ENCODE data around the gene SLC9A8.

The SLC9A8 gene

GRCh38 chr20:49899541-49900383 is 87.1 kb downstream of the SLC9A8 start:
- no peak for DNase-seq

- DNase-seq = no peak
Observed at GRCh38 chr20:49901588-49901987, 89.0 kb downstream of the SLC9A8 start.

DNA sequence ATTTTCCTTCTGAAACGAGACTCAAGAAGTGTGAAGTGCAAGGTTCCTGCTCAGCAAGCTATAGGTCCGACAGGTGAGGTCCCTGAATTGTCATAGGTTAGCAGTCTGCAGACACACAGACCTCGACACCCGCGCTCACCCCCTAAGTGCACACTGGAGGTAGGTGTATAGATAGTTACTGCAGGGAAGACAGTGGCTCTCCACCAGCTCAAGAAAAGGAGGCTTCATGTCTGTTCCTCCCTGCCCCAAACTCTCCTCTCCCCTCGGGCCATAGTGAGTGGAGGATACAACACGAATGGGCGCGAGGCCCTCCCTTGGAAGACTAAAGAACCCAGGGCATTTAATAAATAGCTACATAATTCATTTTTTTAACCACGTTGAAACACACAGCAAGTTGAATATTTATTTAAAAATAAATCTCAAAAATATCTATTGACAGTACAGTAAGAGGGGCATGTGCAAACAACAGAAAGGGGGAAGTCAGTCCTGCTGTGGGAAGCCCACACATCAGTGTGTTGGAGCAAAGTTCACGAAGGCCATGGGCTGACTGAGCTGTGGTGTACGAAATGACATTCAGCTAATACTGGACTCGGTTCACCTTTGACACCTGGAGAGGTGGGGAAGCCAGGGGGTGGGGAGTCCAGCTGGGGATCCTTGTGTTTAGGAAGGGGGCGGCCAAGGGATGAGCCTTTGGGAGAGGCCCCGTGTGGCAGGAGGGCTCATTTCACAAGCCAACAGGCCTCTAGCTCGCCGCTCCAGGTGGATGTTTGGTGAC is 92.0 kb downstream of the SLC9A8 start:
- DNase-seq = no peak

GRCh38 chr20:49905415-49906091 is 92.9 kb downstream of the SLC9A8 start:
- DNase-seq = no peak

- DNase-seq = no peak
Observed at GRCh38 chr20:49906101-49906604, 93.5 kb downstream of the SLC9A8 start.

DNA sequence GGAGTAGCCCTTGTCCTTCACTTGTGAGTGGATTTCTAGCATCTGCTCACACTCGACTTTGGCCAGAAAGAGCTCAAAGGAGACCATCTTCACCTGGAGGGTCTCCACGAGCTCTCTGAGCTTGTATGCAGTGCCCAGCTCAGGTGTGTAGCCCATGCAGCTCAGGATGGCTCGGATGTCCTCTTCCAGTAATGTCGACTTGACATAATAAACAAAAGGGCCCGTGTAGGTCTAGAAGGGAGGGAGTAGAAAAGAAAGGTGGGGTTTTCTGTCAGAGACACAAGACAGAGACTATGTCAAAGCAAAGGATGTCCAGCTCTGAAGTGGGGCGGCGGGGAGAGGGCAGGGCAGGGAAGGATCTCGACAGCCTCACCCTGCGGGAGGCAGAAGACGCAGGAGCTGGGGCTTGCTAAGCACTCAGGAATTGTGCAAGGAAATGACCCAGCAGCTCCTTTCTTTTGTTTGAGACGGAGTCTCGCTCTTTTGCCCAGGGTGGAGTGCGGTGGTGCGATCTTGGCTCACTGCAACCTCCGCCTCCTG is 94.1 kb downstream of the SLC9A8 start:
- DNase-seq = no peak

DNA sequence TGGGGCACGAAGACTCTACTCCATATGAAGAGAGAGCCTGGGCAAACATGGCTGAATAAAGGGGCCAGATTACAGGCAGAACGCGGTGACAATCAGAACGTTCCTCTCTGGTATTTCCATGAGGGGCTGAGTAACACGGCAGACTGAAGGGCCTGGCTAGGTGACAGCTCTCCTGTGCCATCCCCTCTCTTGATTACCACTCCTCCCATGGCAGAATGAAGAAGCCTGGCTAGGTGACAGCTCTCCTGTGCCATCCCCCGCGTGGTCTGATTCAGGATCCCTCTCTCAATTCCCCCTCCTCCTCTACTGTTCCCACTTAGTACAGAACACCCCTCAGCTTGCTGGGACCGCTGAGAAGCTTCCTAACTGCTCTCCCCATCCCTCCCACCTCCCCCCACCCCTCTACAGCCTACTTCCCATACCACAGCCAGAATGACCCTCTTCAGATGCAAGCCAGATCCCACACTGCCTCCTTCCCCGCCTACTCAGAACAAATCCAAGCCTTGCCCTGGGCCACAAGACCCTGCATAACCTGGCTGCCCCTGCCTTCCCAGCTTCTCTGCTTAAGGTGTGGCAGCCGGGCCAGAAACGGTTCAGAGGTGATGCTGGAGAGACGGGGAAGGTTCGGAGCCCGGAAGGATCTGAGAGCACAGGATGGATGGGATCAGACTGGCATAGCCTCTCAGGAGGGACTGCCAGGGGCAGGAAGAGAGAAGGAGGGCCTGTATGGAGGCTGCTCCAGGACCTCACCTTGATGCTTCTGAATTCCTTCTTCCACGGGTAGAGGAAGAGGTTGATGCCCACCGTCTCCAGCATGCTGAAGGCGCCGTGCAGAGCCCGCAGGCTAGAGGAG is 95.0 kb downstream of the SLC9A8 start:
- DNase-seq = no peak

DNA sequence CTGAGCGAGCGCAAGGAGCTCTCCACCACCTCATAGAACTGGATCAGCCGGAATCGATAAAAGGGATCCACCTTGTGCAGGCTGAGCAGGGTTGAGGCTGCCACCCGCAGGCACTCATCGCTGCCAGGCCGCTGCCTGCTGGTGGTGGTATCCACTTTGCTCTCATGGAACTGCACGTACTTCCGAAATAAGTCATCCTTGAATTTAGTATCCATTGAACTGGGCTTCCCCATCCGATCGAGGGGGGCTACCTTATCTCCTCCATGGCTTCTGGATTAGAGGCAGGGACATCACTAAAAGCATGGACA is 95.6 kb downstream of the SLC9A8 start:
- no peak for DNase-seq

DNA sequence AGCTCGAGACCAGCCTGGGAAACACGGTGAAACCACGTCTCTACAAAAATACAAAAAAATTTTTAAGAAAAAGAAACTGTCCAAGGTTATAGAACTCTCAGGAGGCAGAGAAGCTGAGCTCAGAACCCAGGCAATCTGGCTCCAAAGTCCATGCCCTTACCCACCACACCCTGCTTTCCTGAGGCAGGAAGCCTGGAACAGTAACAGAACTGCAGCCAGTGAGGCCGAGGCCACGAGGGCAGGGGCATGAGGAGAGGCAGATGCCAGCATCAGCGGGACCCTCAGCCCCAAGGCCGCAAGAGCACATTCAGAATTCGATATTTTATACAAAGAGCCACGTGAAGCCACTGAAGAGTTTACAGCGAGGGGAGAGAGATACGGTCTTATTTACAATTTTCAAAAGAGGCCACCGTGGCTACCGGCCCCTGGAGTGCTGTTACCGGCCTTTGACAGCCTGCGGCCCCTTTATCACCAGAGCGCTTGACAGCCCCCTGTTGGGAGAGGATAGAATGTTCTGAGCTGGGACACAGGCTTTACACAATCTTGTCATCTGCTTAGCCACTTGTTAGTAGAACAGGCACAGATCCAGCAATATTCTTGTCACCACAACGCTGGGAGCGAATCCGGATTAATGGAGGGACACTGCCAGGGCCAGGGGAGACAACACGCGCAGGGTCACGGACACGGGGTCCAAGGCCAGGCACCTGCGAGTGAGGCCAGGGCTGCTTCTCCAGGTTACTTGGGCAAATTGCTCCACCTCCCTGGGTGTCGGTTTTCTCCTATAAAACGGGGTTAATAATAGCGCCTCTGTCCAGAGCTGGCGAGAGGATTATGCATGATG is 97.1 kb downstream of the SLC9A8 start:
- no peak for DNase-seq

DNA sequence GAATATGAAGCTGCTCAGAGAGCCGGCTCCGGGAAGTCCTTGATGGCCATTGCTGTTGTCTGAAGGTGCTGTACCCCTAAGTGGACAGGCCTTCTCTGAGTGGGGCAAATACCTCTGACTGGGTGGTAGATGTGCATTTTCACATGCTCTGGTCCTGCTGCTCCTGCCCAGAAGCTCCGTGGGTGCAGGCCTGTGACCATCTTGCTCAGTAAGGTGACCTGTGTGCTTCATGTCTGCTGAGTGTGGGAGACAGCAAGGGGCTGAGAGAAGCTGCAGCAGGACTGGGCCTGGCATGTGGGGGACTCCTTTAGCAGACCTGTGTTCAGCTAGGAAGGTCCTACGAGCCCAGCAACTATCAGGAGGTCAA is 97.7 kb downstream of the SLC9A8 start:
- DNase-seq = no peak

DNA sequence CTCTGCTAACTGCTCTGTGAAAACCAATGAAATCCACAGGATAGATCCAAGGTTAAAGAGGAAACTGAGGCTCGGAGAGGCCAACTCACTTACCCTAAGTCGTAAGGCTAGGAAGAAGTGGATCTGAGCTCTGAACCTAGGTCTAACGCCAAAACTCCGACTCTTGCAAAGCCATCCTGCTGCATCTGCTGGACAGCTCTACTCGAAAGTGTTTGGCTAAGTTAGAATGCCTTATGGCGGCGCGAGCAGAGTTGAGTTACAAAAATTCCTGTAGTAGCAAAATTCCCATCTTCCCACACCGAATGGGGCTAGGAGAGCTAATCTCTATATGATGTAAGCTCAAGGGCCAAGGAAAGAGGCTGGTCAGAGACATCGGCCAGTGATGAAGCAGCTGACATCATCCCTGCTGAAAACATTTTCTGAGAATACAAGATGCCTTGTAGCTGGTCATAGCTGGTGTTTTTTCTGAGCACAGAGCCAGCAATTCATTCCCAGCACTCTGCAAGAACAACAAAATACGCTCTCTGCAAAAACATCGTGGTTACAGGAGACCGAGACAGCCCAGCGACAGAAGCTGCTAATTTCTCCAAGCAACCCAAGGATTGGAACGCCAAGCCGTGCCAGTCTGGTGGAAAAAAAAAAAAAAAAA is 100.9 kb downstream of the SLC9A8 start:
- DNase-seq = no peak

DNA sequence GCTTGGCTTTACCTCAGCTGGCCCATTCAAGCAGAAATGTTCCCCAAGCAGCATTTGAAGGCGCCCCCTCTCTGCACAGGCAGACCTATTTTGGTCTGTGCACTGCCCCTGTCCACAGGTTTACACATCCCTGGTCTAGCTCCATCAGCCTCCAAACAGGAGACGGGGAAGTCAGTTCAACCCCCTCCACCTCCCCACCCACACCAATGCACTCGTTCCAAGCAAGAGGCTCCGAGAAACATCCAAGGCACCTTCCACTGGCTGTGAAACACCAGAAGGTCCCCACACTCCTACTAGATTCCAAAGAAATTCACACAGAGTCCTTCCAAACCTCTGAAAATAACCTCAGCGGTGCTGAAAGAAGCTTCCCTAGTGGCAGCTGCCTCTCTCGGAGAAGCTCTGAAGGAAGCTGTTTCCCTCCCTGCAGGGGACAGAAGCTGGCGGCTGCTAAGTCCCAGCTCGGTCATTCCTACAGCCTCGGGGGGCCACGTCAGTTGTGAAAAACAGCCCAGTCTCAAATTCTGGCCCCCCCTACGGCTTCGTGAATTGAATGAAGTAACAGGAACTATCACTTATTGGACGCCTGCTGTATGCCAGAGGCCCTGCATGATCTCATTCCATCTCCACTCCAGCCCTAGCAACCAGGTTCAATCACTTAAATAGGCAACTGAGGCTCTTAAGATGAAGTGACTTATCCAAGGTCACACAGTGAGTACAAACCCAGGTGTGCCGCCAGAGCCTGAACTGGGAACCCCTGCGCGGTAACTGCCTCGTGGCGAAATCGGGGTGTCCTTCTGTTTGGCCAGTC is 101.9 kb downstream of the SLC9A8 start:
- no peak for DNase-seq

GRCh38 chr20:49915118-49915379 is 102.4 kb downstream of the SLC9A8 start:
- DNase-seq = no peak

GRCh38 chr20:49915380-49916145 is 102.9 kb downstream of the SLC9A8 start, which contains the start of gene SPATA2:
Gene SPATA2, minus strand, starts transcription at chr20:49915529. Its CDS starts 7,039 bp downstream, at chr20:49908490.
- DNase-seq = peak; percentile 90 to 92

DNA sequence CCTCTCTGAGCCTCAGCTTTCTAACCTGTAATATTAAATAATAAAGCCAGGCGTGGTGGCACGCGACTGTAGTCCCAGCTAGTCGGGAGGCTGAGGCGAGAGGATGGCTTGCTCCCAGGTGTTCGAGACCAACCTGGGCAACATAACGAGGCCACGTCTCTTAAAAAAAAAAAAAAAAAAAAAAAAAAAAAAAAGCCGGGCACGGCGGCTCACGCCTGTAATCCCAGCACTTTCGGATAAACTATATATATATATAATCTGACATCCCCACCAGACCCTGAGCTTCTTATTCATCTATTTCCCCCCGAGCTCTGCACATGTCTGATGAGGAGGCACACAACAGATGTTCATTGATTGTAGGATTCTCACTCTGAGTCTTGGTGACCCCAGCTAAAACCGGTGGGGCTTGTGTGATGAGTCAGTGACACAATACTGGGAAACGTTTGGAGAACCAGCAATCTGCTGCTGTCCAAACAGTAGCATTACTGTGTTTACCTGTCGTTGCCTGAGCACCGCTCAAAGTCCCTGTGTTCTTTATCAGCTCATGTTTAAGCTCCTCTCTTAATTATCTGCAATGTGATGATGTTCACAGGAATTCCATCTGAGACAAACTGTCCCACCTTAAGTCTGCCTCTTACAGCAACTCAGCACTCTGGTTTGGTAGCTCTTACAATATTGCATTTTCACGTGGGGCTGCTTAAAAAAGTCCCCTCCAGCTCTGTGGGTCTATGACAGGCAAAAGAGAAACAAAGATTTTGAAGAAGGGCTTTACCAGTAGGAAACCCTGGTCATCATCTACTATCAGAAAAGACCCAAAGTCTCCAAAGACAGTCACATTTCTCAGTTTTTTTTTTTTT is 103.7 kb downstream of the SLC9A8 start:
- DNase-seq = no peak

GRCh38 chr20:49918446-49918845 is 105.8 kb downstream of the SLC9A8 start:
- no peak for DNase-seq

- DNase-seq = no peak
Observed at GRCh38 chr20:49919009-49919408, 106.4 kb downstream of the SLC9A8 start.

- DNase-seq = no peak
Observed at GRCh38 chr20:49919461-49919860, 106.8 kb downstream of the SLC9A8 start.
